ENCODE data around the gene RPN2. TPM values are rescaled to one million over a fixed set of nuclear protein-coding genes. Genes with fewer than 3 reads are reported as not detected.

Gene RPN2
- total and polyA plus RNA-seq, 10 of the 15 experiments (the other 5 are each of a cell fraction or from before 2014, with no cell fraction given), result 148 to 365 (median 228) TPM

DNA sequence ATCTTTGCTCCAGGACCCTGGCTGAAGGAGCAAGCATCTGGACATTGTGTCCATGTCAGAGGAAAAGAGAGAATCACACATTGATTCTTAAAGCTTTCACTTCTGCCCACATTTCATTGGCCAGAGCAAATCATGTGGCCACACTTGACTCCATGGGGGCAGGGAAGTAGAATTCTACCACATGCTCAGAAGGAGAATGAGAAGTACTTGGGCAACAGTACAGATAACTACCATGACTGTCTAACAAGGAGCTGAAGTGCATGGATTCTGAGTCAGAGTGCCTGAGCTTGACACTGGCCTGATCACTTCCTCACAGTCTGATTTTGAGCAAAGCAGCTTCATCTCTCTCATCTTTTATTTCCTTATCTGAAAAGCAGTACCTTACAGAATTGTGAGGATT, 43.9 kb downstream of the RPN2 start:
- no peaks in the 10 kb centered on the region for H3K4me1 ChIP-seq (ENCODE audit: control insufficient read depth, insufficient read depth, low read length)
- peak; percentile 86 for FAIRE-seq
- RAD21 ChIA-PET (ENCODE audit: unreplicated experiment), result interaction anchor here (0.9 to 1.7 kb wide), 5 partner anchors 10 to 312 kb away, joined by 3 to 5 read pairs (median 3); no protein-coding TSS in a partner anchor
- CTCF ChIA-PET, result interaction anchor here (0.7 to 1.5 kb wide), 8 partner anchors 13 to 215 kb away, joined by 3 to 11 read pairs (median 4); partner anchors contain the start of gene RPN2
- no peaks in the 10 kb centered on the region for H3K79me2 ChIP-seq (ENCODE audit: control insufficient read depth, insufficient read depth, low read length)
- H3K4me3 ChIP-seq, result no peak overlapping the region
- H2AFZ ChIP-seq (ENCODE audit: control insufficient read depth, low read depth, low read length), result no peak overlapping the region
- POLR2A ChIA-PET, result interaction anchor here (0.7 to 0.9 kb wide), 3 partner anchors 44 to 280 kb away, joined by 3 to 4 read pairs (median 3); partner anchors contain the start of genes MROH8 and RPN2
- H3K4me2 ChIP-seq (ENCODE audit: control insufficient read depth, insufficient read depth), result no peak overlapping the region
- no peak overlapping the region for H3K9ac ChIP-seq (ENCODE audit: control insufficient read depth, insufficient read depth, low read length)
- H3K9me3 ChIP-seq (replicated peaks; ENCODE audit: control insufficient read depth, insufficient read depth, low read length), result no peaks in the 10 kb centered on the region
- peaks cover 2% of the 10 kb centered on the region; the same call in 1 of the 2 replicates for H4K20me1 ChIP-seq (ENCODE audit: control insufficient read depth, insufficient read depth)
- in situ Hi-C loops (cut with MboI) (no loop called here), intact Hi-C loops (cut with micrococcal nuclease; ENCODE audit: unreplicated experiment) (no loop called here)
- BruUV-seq (replicated peaks), result no TSS peak
- peaks cover 31 to 51% of the 10 kb centered on the region in 2 experiments for H3K36me3 ChIP-seq (ENCODE audit: control insufficient read depth in 2 of 2, insufficient read depth in 2 of 2, low read length in 1 of 2)
- H3K27ac ChIP-seq (ENCODE audit: control insufficient read depth, insufficient read depth), result no peak overlapping the region
- no peak for DNase-seq (ENCODE audit: low read depth, low spot score)
- H3K27me3 ChIP-seq (replicated peaks in 1 of 2; ENCODE audit: control insufficient read depth in 2 of 2, insufficient read depth in 2 of 2, low read length in 1 of 2), result no peaks in the 10 kb centered on the region
- TF ChIP-seq, protein P1, sequence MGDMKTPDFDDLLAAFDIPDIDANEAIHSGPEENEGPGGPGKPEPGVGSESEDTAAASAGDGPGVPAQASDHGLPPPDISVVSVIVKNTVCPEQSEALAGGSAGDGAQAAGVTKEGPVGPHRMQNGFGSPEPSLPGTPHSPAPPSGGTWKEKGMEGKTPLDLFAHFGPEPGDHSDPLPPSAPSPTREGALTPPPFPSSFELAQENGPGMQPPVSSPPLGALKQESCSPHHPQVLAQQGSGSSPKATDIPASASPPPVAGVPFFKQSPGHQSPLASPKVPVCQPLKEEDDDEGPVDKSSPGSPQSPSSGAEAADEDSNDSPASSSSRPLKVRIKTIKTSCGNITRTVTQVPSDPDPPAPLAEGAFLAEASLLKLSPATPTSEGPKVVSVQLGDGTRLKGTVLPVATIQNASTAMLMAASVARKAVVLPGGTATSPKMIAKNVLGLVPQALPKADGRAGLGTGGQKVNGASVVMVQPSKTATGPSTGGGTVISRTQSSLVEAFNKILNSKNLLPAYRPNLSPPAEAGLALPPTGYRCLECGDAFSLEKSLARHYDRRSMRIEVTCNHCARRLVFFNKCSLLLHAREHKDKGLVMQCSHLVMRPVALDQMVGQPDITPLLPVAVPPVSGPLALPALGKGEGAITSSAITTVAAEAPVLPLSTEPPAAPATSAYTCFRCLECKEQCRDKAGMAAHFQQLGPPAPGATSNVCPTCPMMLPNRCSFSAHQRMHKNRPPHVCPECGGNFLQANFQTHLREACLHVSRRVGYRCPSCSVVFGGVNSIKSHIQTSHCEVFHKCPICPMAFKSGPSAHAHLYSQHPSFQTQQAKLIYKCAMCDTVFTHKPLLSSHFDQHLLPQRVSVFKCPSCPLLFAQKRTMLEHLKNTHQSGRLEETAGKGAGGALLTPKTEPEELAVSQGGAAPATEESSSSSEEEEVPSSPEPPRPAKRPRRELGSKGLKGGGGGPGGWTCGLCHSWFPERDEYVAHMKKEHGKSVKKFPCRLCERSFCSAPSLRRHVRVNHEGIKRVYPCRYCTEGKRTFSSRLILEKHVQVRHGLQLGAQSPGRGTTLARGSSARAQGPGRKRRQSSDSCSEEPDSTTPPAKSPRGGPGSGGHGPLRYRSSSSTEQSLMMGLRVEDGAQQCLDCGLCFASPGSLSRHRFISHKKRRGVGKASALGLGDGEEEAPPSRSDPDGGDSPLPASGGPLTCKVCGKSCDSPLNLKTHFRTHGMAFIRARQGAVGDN (IDR thresholded peaks at IDR 0.05), result 0 out of 2 replicates have a peak, but pooled peaks have one; percentile 31
- TF ChIP-seq, protein P2, sequence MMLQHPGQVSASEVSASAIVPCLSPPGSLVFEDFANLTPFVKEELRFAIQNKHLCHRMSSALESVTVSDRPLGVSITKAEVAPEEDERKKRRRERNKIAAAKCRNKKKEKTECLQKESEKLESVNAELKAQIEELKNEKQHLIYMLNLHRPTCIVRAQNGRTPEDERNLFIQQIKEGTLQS (IDR thresholded peaks at IDR 0.05; ENCODE audit: borderline replicate concordance, extremely low read depth, low read depth, low read length), result 0 out of 2 replicates have a peak, but pooled peaks have one; percentile 14
- TF ChIP-seq, protein P3, sequence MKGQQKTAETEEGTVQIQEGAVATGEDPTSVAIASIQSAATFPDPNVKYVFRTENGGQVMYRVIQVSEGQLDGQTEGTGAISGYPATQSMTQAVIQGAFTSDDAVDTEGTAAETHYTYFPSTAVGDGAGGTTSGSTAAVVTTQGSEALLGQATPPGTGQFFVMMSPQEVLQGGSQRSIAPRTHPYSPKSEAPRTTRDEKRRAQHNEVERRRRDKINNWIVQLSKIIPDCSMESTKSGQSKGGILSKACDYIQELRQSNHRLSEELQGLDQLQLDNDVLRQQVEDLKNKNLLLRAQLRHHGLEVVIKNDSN (IDR thresholded peaks at IDR 0.05; ENCODE audit: borderline replicate concordance, extremely low read length, insufficient read depth, low read depth, low read length), result peak; percentile 57
- TF ChIP-seq RAD51 (IDR thresholded peaks at IDR 0.05), result peak; percentile 85
- TF ChIP-seq, protein P4, sequence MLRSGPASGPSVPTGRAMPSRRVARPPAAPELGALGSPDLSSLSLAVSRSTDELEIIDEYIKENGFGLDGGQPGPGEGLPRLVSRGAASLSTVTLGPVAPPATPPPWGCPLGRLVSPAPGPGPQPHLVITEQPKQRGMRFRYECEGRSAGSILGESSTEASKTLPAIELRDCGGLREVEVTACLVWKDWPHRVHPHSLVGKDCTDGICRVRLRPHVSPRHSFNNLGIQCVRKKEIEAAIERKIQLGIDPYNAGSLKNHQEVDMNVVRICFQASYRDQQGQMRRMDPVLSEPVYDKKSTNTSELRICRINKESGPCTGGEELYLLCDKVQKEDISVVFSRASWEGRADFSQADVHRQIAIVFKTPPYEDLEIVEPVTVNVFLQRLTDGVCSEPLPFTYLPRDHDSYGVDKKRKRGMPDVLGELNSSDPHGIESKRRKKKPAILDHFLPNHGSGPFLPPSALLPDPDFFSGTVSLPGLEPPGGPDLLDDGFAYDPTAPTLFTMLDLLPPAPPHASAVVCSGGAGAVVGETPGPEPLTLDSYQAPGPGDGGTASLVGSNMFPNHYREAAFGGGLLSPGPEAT (IDR thresholded peaks at IDR 0.05; ENCODE audit: low read depth), result no peak
- TF ChIP-seq SPI1 (IDR thresholded peaks at IDR 0.05; ENCODE audit: borderline replicate concordance, insufficient read depth, low read depth, low read length), result peak; percentile 69
- TF ChIP-seq, protein P5, sequence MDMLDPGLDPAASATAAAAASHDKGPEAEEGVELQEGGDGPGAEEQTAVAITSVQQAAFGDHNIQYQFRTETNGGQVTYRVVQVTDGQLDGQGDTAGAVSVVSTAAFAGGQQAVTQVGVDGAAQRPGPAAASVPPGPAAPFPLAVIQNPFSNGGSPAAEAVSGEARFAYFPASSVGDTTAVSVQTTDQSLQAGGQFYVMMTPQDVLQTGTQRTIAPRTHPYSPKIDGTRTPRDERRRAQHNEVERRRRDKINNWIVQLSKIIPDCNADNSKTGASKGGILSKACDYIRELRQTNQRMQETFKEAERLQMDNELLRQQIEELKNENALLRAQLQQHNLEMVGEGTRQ (IDR thresholded peaks at IDR 0.05; ENCODE audit: borderline replicate concordance, low read depth, low read length), result peak; percentile 23; the same call in 1 of the 2 replicates
- TF ChIP-seq SMAD1 (IDR thresholded peaks at IDR 0.05; ENCODE audit: low read depth, partially characterized antibody), result no peak
- SMC1A ChIA-PET (ENCODE audit: uncharacterized antibody, unreplicated experiment), result interaction anchor here (0.8 to 3.9 kb wide), 4 partner anchors 9 to 54 kb away, joined by 3 to 19 read pairs (median 3); no protein-coding TSS in a partner anchor
- ATAC-seq, result peak; percentile 84
